Measurements from ENCODE around the gene CNPY3.

The CNPY3 gene

DNA sequence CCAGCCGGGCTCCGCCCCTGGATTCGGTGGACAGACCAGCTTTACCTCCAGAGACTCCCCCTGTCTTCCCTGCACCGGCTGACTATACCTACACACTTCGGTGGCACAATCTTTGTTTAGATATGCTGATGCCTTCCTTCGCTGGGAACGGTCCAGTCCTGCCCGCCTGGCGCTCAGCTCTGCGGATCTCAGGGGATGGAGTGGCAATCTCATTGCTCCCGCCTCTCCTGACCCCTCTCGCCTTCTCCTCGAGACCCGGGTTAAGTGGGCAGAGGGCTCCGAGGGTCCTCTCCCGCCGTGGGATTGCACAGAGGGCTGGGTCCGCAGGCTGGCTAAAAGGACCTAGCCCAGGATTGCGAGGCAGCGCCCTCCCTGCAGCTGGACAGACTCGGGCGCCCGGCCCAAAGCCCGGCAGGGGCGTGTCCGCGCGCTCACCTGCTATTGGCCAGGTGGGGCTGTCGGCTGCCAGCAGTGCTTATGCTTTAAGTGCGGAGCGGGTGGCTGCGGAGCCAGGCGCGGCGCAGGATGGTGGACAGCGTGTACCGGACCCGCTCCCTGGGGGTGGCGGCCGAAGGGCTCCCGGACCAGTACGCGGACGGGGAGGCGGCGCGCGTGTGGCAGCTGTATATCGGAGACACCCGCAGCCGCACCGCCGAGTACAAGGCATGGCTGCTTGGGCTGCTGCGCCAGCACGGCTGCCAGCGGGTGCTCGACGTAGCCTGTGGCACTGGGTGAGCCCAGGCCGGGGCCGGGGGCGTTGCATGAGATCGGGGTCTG is 31.2 kb downstream of the CNPY3 start, which contains the start of gene GNMT:
GNMT (plus strand) TSS at position 512 of the 777 bp plus-strand sequence; CDS start at position 526, 14 bp downstream.
- no peak for DNase-seq (ENCODE audit: low read depth, low spot score)

GRCh38 chr6:42961020-42961470 is 31.8 kb downstream of the CNPY3 start:
- DNase-seq (ENCODE audit: low read depth, low spot score), result no peak

DNA sequence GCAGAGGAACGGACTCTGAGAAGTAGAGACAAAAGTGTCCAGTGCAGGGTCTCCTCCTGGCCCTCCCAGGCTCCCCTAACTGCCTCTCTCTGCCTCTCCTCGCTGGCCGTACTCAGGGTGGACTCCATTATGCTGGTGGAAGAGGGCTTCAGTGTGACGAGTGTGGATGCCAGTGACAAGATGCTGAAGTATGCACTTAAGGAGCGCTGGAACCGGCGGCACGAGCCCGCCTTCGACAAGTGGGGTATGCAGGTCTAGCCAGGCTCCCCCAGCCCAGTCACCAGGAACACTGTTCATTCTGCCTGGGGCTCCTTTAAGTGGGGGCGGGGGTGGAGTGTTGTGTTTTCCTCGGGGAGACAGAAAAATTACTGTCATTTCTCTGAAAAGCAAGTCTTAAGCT is 32.8 kb downstream of the CNPY3 start:
- DNase-seq (ENCODE audit: low read depth, low spot score), result no peak

DNA sequence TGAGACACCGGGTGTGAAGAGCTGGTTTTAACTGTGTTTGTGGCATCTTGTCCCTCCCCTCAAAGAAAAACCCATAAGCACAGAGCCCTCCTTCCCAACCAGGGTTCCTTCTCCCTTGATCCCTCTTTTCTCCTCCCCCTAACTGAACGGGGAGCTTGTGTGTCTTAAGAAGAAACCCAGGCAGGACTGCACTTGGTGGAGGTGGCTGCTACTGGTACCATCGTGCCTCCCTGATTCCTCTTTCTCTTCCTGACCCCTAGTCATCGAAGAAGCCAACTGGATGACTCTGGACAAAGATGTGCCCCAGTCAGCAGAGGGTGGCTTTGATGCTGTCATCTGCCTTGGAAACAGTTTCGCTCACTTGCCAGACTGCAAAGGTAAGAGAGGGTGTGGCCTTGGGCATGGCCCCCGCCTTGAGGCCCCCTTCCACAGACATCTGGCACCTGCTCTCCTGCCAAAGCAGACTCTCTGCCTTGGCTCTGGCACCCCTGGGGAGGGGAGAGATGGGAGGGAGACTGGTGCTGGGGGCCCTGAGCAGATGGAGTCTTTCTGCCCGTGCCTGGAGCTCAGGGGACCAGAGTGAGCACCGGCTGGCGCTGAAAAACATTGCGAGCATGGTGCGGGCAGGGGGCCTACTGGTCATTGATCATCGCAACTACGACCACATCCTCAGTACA is 33.4 kb downstream of the CNPY3 start:
- DNase-seq (ENCODE audit: low read depth, low spot score), result no peak

GRCh38 chr6:42963179-42963854 is 34.0 kb downstream of the CNPY3 start:
- no peak for DNase-seq (ENCODE audit: low read depth, low spot score)

DNA sequence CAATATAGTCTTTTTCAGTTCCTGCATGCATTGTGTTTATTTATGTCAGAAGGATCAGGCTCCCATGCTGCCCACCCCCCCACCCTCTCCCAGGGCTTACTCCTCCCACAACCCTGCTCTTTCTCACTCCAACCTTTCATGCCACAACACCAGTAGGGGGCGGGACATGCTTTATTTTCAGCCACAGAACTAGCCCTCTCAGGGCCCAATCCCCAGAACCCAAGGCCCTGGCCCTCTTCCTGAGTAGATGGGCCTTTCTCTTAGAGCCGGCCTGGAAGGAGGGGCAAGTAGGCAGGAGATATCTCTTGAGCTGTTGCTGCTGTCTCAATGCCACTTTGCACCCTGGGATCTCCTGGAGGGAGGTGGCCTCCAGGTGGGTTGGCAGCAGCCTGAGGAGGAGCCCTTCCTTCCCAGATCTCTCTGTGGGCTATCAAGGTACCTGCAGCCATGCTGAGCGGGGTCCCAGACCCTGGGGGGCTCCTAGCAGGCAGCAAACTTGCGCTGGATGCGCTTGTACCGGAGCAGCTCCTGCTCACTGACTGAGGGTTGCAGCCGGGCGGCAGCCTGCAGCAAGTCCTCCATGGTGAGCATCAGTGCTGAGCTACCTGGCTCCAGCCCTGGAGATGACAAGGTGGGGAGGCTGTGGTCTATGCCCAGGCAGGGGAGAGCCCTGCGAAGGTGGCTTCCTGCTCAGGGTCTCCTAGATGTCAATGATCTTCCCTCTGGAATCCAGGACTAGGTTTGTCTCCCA is 34.8 kb downstream of the CNPY3 start:
- no peak for DNase-seq (ENCODE audit: low read depth, low spot score)

DNA sequence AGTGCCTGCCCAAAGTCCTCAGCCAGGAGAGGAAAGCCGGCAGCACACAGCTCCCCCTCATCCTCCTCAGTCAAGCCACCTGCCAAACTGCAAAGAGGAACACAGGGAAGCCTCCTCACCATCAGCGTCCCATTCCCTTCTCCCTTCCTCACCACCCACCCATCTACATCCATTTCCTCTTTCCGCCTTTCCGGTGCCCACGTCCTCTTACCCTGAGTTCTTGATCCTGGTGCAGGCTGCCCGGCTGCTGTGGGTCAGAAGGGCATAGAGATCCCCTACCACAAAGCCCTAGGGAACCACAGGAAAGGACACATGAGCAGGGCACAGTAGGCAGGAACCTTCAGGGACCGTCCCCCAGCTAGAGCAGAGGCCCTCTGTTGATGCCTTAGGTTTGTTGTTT is 37.3 kb downstream of the CNPY3 start:
- DNase-seq (ENCODE audit: low read depth, low spot score), result no peak

- DNase-seq (ENCODE audit: low read depth, low spot score), result no peak
Observed at GRCh38 chr6:42967228-42967627, 37.9 kb downstream of the CNPY3 start.

- DNase-seq (ENCODE audit: low read depth, low spot score), result no peak
Observed at GRCh38 chr6:42968126-42968701, 38.9 kb downstream of the CNPY3 start.

DNA sequence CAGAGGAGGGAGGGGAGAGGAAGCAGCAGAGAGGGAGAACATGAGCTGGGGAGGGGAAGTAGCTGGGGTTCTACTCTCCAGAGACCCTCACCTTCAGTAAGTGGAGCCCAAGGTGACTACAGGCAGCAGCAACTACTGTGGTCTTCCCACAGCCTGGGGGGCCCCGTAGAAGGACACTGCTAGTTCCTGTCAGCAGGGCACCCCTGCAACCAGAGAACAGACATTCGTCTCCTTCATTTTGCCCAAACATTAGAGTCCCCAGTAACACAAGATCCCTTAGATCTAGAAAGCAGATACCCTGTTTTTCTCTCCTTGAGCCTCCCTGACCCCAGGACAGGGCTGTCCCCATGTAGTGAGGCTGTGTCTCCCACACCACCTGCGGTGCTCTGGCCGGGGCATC is 39.5 kb downstream of the CNPY3 start:
- DNase-seq (ENCODE audit: low read depth, low spot score), result no peak

DNA sequence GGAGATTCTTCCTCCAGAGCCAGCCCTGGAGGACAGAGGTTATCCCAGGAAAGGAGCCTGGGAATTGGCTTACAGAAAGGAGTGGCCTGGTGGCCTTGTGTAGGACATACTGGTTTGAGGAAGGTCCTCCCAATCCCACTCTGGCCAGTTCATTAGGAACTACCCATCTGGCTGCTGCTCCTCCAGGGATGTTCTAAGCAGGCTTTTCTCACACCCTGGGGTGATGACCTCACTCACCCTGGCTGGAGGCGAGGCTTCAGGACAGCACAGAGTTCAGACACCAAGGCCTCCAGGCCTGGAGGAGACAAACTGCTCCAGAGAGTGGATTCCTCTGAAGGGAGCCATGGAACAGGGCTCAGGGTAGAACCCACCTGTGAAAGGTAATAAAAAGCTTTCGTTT is 40.2 kb downstream of the CNPY3 start:
- no peak for DNase-seq (ENCODE audit: low read depth, low spot score)

GRCh38 chr6:42969934-42970333 is 40.7 kb downstream of the CNPY3 start:
- DNase-seq (ENCODE audit: low read depth, low spot score), result no peak

GRCh38 chr6:42970871-42971612 is 41.8 kb downstream of the CNPY3 start:
- DNase-seq (ENCODE audit: low read depth, low spot score), result no peak

GRCh38 chr6:42971746-42972327 is 42.6 kb downstream of the CNPY3 start:
- no peak for DNase-seq (ENCODE audit: low read depth, low spot score)

- no peak for DNase-seq (ENCODE audit: low read depth, low spot score)
Observed at GRCh38 chr6:42973926-42974325, 44.6 kb downstream of the CNPY3 start.

DNA sequence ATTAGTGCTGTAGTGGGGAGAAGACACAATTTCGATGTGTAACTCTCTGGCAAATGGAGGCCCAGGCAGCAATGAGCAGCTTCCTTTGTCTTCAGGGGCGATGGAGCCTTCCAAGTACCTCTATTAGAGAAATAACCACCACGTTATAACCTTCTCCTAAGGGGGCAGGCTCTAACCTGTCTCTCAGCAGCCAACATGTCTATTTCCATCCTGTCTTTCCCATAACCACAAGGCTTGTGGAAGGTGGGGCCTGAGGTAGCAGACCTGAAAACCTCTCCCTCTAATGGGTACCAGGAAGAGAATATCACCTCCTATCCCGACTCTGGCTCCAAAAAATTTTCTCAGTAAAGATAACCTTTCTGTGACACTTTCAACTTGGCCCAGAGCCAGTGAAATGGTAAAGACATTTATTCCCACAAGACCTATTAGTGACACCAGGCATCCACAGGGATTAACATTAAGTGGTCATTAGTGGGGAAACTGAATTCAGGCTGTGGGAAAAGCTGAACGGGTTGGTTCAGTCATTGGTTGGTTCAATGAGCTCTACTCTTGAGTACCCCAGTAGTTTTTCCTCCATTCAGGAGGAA is 45.7 kb downstream of the CNPY3 start:
- DNase-seq (ENCODE audit: low read depth, low spot score), result no peak

DNA sequence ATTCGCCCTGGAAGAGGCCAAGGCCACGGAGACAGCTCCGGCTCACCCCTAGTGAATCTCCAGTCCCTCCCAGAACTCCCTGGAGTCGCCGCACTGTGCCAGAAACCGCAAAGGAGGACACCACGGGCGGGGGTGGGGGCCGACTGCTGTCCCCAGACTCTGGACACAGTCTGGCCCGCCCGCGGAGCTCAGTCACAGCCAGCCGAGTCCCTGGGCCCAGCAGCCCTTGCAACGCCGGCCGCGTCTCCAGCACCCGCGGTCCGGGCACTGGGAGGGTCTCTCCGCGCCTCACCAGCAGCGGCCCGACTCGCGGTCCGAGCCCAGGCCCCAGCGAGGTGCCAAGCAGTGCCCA is 49.2 kb downstream of the CNPY3 start:
- DNase-seq (ENCODE audit: low read depth, low spot score), result no peak

DNA sequence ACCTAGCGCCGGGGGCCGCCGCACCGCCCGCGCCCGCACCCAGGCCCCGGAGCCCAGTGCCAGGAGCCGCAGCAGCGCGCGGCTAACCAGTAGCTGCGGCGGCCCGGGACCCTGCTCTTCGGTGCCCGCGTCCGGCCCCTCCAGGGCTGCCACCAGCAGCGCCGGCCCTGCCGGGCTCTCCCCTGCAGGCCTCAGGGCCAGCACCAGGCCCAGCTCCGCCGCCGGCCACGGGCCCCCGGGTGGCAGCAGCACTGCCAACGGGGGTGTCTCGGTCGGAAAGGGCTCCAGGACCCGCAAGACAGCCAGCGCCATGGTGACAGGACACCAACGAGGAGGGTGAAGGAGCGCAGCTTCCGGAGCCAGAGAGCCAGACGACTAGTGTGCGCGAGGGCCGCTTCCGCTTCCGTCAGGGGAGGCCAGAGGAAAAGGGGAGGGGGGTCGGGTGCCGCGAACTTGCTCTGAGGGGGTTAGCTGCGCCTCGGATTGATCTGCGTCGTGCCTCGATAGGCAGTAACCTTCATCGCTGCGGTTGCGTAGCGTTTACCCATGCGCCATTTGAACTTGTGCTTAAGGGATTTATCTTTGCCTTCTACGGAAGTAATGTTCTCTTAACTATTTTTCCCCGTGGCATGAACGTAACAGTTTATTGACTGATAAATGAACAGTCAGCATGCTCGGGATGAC is 49.7 kb downstream of the CNPY3 start, which contains the start of gene PEX6:
PEX6 (minus strand) TSS at position 343 of the 684 bp plus-strand sequence; CDS start at position 312, 31 bp downstream.
- peak; percentile 86 for DNase-seq (ENCODE audit: low read depth, low spot score)

- no peak for DNase-seq (ENCODE audit: low read depth, low spot score)
Observed at GRCh38 chr6:42979523-42980177, 50.4 kb downstream of the CNPY3 start.
